Gastroesophageal sphincter (tissue), 3 donors: Measurements from ENCODE around the gene SLC7A6.

Experiments
- CTCF ChIP-seq, 4 experiments: fragments of 200-600 bp in 2 of 4; fragments of 450-650 bp in 2 of 4; sonication (generic) in 1 of 4; IDR thresholded peaks; one replicate each; pipeline ENCODE4 v1.5.1; 2017 to 2019; ENCODE audit warnings: antibody characterized with exemption in 4 of 4, mild to moderate bottlenecking in 2 of 4, moderate library complexity in 2 of 4
- POLR2A ChIP-seq, 2 donors: fragments of 450-650 bp; IDR thresholded peaks; one replicate each; pipeline ENCODE4 v1.6.1; 2017; ENCODE audit warnings: antibody characterized with exemption in 2 of 2, mild to moderate bottlenecking in 2 of 2, moderate library complexity in 1 of 2

DNA sequence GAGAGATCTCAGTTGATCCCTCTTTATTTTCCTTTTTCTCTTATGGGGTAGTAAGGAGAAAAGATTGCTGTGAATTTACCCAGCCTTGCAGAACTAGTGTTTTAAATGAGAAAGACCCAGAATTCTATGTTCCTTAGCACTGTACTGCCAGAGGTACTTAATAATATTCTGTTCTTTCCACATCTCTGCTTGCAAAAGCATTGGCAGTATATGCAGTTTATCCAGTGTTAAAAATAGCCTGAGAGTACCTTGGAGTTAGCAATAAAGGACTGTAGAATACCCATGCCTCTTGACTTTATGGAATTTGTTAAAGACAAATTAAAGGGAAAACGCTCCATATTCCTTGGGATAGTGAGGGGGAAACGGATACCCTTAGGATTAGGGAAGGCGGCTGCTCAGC lies 11.9 kb downstream of the SLC7A6 start:
- no peak for TF ChIP-seq CTCF (IDR thresholded peaks at IDR 0.05)
- no peak for TF ChIP-seq POLR2A (IDR thresholded peaks at IDR 0.05)
